Endodermal cell (in vitro differentiated cells): ENCODE measurements around the gene HLA-DPB1. TPM values are rescaled to one million over a fixed set of nuclear protein-coding genes. Genes with fewer than 3 reads are reported as not detected.

Source experiments
- DNase-seq: peaks from one replicate; pipeline ENCODE4 v3.0.0-alpha.2; 2017
- H3K27ac ChIP-seq: 2 replicates; pipeline ENCODE4 v1.5.1; 2013; ENCODE audit warnings: mild to moderate bottlenecking, low read depth, low read length, moderate library complexity
- H3K27me3 ChIP-seq: 2 replicates; pipeline ENCODE4 v1.6.1; 2013; ENCODE audit warnings: mild to moderate bottlenecking, low read length, moderate library complexity; ENCODE audit not compliant: insufficient read depth, control insufficient read depth, poor library complexity, severe bottlenecking
- H3K36me3 ChIP-seq: 2 replicates; pipeline ENCODE4 v1.7.0; 2013; ENCODE audit warnings: mild to moderate bottlenecking, low read length, moderate library complexity; ENCODE audit not compliant: control insufficient read depth, insufficient read depth
- H3K4me1 ChIP-seq: one replicate; pipeline ENCODE4 v1.7.0; 2013; ENCODE audit warnings: low read length; ENCODE audit not compliant: control insufficient read depth, insufficient read depth
- H3K4me3 ChIP-seq: 2 replicates; pipeline ENCODE4 v1.5.1; 2013; ENCODE audit warnings: mild to moderate bottlenecking, low read length, moderate library complexity
- H3K9ac ChIP-seq: 2 replicates; pipeline ENCODE4 v1.6.1; 2013; ENCODE audit warnings: mild to moderate bottlenecking, low read length, moderate library complexity; ENCODE audit not compliant: poor library complexity, severe bottlenecking; ENCODE audit errors: extremely low read depth
- H3K9me3 ChIP-seq: 2 replicates; pipeline ENCODE4 v1.6.1; 2013; ENCODE audit warnings: mild to moderate bottlenecking, low read length, moderate library complexity; ENCODE audit not compliant: control insufficient read depth
- H3K27ac Mint-ChIP-seq: 2 replicates; pipeline ENCODE4 v1.8.0; 2020; ENCODE audit warnings: mixed read lengths
- H3K27me3 Mint-ChIP-seq: 2 replicates; pipeline ENCODE4 v1.8.0; 2021; ENCODE audit warnings: mild to moderate bottlenecking, mixed read lengths; ENCODE audit not compliant: insufficient read depth
- H3K36me3 Mint-ChIP-seq: 2 replicates; pipeline ENCODE4 v1.8.0; 2020; ENCODE audit warnings: low read depth, mixed read lengths
- H3K4me1 Mint-ChIP-seq: 2 replicates; pipeline ENCODE4 v1.8.0; 2020; ENCODE audit warnings: mixed read lengths
- H3K4me3 Mint-ChIP-seq: 2 replicates; pipeline ENCODE4 v1.8.0; 2020; ENCODE audit warnings: mild to moderate bottlenecking, moderate library complexity, mixed read lengths
- H3K9me3 Mint-ChIP-seq: 2 replicates; pipeline ENCODE4 v1.8.0; 2020; ENCODE audit warnings: mild to moderate bottlenecking, mixed read lengths
- CTCF ChIP-seq: fragments of 200-600 bp; sonication (generic); conservative IDR thresholded peaks from 2 replicates; pipeline ENCODE4 v1.5.0; 2021; ENCODE audit warnings: antibody characterized with exemption, mild to moderate bottlenecking
- WGBS, 2 experiments: methylation state at CpG; one replicate each; pipeline versions ENCODE4 v1.1.5 to v1.1.7; 2013; ENCODE audit warnings: missing lambda C conversion rate in 2 of 2, mixed read lengths in 1 of 2; ENCODE audit not compliant: insufficient coverage in 1 of 2, insufficient read length in 1 of 2; 5-methylcytosine and 5-hydroxymethylcytosine counted together
- total RNA-seq, 2 donors: library from RNA; stranded (reverse); fragmentation: NEBNext Ultra II Directional in 1 of 2; extraction: Animal tissue kit (Norgen Biotek cat#: 25700) in 1 of 2; gene quantifications; 2 replicates in 1 of 2; 3 replicates in 1 of 2; pipeline ENCODE4 v1.2.1, GENCODE V29; 2021

The HLA-DPB1 gene
- total RNA-seq, 2 donors from 2014 or later = 13.5 to 20.6 TPM

GRCh38 chr6:33069021-33069738, 6.6 kb upstream of the HLA-DPB1 start:
- peaks cover 8% of the 10 kb centered on the region for H3K27me3 ChIP-seq
- H3K4me3 ChIP-seq = no peak overlapping the region
- H3K4me3 Mint-ChIP-seq = no peak overlapping the region
- H3K4me1 Mint-ChIP-seq = peaks cover 1% of the 10 kb centered on the region
- H3K27ac Mint-ChIP-seq = no peak overlapping the region
- 93 to 95% methylated on average over 9 to 10 of the region's 10 CpGs for WGBS, 2 experiments
- H3K9ac ChIP-seq = no peak overlapping the region
- DNase-seq = no peak
- peak; percentile 38 for TF ChIP-seq CTCF
- H3K9me3 Mint-ChIP-seq = peaks cover 5% of the 10 kb centered on the region
- H3K9me3 ChIP-seq = no peaks in the 10 kb centered on the region
- H3K27me3 Mint-ChIP-seq = no peaks in the 10 kb centered on the region
- H3K4me1 ChIP-seq = no peaks in the 10 kb centered on the region
- H3K27ac ChIP-seq = no peak overlapping the region
- no peaks in the 10 kb centered on the region for H3K36me3 Mint-ChIP-seq
- no peaks in the 10 kb centered on the region for H3K36me3 ChIP-seq

GRCh38 chr6:33070909-33071308, 4.9 kb upstream of the HLA-DPB1 start:
- no peaks in the 10 kb centered on the region for H3K36me3 Mint-ChIP-seq
- Histone ChIP-seq H3K4me3 (no peak overlapping the region), H3K36me3 (no peaks in the 10 kb centered on the region), H3K9ac (no peak overlapping the region), H3K4me1 (no peaks in the 10 kb centered on the region), H3K27me3 (peaks cover 8% of the 10 kb centered on the region), H3K27ac (no peak overlapping the region), H3K9me3 (no peaks in the 10 kb centered on the region)
- no peak for DNase-seq
- H3K27me3 Mint-ChIP-seq = no peaks in the 10 kb centered on the region
- 95% methylated on average over 2 of the region's 2 CpGs; no CpG with 5 or more reads in 1 of the 2 experiments for WGBS, 2 experiments
- peaks cover 5% of the 10 kb centered on the region for H3K9me3 Mint-ChIP-seq
- H3K4me3 Mint-ChIP-seq = no peak overlapping the region
- TF ChIP-seq CTCF = no peak
- peaks cover 1% of the 10 kb centered on the region for H3K4me1 Mint-ChIP-seq
- H3K27ac Mint-ChIP-seq = no peak overlapping the region

GRCh38 chr6:33071569-33071968, 4.2 kb upstream of the HLA-DPB1 start:
- Mint-ChIP-seq H3K27ac (no peak overlapping the region), H3K9me3 (peaks cover 2% of the 10 kb centered on the region), H3K4me3 (no peak overlapping the region), H3K27me3 (no peaks in the 10 kb centered on the region), H3K36me3 (no peaks in the 10 kb centered on the region), H3K4me1 (peaks cover 1% of the 10 kb centered on the region)
- Histone ChIP-seq H3K27ac (no peak overlapping the region), H3K4me3 (no peak overlapping the region), H3K27me3 (peaks cover 8% of the 10 kb centered on the region), H3K9ac (no peak overlapping the region), H3K36me3 (no peaks in the 10 kb centered on the region), H3K4me1 (no peaks in the 10 kb centered on the region), H3K9me3 (no peaks in the 10 kb centered on the region)
- no peak for TF ChIP-seq CTCF
- 84 to 94% methylated on average over 6 of the region's 6 CpGs for WGBS, 2 experiments
- DNase-seq = no peak
